Skin epidermis (tissue), 12 donors: ENCODE data around the gene RET.
A peak's percentile ranks its signal among the peaks of the same experiment; 100 is the strongest.

ENCODE experiments used
- H3K27ac ChIP-seq, 21 experiments: fragments of 200-600 bp; sonication (generic) in 11 of 21; one replicate each; pipeline ENCODE4 v1.5.0; 2020; ENCODE audit warnings: mild to moderate bottlenecking in 3 of 21, inconsistent platforms in 2 of 21, moderate library complexity in 2 of 21
- H3K4me3 ChIP-seq, 7 experiments: fragments of 200-600 bp; sonication (generic) in 2 of 7; one replicate each; pipeline ENCODE4 v1.5.0; 2020; ENCODE audit warnings: inconsistent platforms in 2 of 7, mild to moderate bottlenecking in 2 of 7, moderate library complexity in 1 of 7

The RET gene

DNA sequence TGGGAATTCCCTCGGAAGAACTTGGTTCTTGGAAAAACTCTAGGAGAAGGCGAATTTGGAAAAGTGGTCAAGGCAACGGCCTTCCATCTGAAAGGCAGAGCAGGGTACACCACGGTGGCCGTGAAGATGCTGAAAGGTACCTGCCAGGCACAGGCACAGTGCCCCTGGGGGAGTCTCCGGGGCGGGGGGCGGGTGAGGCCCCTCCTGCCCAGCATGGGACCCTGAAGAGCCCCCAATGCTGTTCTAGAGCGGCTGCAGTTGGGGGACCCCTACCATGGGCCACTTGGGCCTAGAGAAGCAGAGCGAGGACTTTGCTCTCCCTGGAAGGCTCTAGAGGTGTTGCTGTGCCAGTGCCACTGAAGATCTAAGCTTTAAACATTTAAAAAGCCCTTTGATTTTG lies 39.7 kb downstream of the RET start:
- Histone ChIP-seq H3K27ac (no peak overlapping the region), H3K4me3 (no peak overlapping the region)

DNA sequence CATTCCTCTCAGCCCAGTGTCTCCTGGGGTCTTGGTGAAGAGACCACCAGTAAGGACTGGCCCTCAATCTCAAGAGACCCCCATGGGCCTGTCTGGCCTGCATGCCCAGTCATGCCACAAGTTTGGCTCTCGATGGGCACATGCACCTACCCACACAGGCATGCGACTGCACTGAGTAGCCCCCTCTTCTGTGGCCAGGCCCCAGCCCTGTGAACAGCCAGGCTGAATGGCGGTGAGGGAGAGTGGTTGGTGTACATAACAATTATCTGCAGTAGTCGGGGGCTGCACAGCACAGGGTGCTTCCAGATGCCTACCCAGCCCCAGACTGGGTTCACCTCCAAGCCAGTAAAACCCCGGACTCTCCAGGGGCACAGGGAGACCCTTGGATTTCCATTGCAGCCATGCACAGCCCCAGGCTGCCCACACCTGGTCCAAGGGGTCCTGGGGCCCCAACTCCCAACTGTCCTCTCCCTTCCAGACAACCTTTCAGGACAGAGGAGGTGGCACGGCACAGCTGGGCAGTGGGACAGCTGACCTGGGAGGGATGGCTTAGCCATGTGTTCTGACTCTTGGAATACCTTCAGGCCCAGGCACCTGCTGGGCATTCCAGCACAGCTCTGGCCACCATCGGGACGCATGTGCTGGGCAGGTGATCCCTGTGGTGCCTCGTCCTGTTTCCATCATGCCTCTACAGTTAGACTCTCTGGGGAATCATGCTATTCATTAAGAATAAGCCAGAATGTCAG lies 40.3 kb downstream of the RET start:
- no peak overlapping the region for H3K4me3 ChIP-seq
- no peak overlapping the region for H3K27ac ChIP-seq

DNA sequence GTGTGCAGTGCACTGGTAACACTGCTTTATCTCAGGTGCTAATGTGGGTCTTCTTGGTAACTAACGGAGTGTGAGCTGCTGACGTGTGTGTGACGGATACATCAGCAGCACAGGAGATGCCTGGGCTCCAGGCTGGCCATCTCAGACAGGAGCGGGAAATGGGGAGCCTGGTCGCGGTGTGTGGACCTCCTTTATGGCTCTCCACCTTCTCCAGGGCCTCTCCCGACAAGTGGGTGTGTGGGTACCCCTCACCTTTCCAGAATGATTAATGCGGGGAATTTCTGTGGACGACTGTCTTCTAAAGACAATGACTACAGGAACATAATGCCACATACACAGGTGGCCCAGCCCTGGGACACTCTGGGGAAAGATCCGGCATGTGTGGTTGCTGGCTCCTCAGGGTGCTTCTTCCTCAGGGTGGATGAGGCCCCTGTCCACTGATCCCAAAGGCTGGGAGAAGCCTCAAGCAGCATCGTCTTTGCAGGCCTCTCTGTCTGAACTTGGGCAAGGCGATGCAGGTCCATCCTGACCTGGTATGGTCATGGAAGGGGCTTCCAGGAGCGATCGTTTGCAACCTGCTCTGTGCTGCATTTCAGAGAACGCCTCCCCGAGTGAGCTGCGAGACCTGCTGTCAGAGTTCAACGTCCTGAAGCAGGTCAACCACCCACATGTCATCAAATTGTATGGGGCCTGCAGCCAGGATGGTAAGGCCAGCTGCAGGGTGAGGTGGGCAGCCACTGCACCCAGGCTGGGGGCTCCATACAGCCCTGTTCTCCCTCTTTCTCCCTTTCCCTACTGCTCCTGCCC lies 41.1 kb downstream of the RET start:
- H3K27ac ChIP-seq, result no peak overlapping the region
- no peak overlapping the region for H3K4me3 ChIP-seq

- H3K4me3 ChIP-seq, result no peak overlapping the region
- H3K27ac ChIP-seq, result no peak overlapping the region
These were observed 42.0 kb downstream of the RET start for GRCh38 chr10:43118631-43119415.

GRCh38 chr10:43119416-43120115 lies 42.7 kb downstream of the RET start:
- Histone ChIP-seq H3K4me3 (no peak overlapping the region), H3K27ac (no peak overlapping the region)

DNA sequence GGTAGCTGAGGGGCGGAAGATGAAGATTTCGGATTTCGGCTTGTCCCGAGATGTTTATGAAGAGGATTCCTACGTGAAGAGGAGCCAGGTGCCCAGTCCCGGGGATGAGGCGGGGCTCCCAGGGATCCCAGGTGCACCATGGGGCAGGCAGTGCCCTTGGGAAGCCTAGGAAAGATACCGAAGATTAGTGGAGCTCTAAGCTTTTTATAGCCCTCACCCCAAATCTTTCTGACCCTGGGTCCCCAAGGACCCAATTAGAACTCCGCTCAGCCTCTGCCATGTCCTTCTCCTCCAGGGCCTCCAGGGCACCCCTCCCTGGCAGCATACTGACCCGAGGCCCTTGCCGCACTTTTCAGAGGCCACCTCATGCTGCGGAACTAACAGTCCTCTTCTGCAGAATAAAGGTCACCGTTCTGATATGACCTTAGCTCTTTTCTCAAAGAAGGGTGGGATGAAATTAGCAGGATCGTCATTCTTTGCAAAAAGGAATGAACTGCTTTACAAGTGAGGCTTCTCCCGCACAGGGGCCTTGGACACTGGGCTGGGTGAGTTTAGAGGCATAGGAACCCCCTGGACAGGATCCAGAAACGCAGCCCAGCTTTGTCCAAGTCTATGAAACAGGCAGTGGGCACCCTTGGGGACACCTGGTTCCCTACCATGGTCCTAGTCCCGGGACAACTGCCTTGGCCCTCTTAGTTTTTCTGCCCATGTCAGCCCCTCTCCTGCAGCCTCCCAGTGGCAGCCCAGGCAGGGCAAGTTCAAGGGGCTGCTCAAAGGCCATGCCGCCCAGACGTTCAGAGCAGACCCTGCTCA lies 43.5 kb downstream of the RET start:
- H3K27ac ChIP-seq, result peak overlapping the region in 12 of 21 experiments; percentile 3 to 74 (median 48)
- H3K4me3 ChIP-seq, result no peak overlapping the region

GRCh38 chr10:43120929-43121314 lies 44.1 kb downstream of the RET start:
- H3K27ac ChIP-seq, result peak overlapping the region in 12 of 21 experiments; percentile 5 to 74 (median 48)
- no peak overlapping the region for H3K4me3 ChIP-seq

GRCh38 chr10:43121444-43121843 lies 44.6 kb downstream of the RET start:
- Histone ChIP-seq H3K27ac (peak overlapping the region in 13 of 21 experiments; percentile 11 to 74 (median 45)), H3K4me3 (no peak overlapping the region)

GRCh38 chr10:43122096-43122495 lies 45.2 kb downstream of the RET start:
- H3K27ac ChIP-seq, result peak overlapping the region in 5 of 21 experiments; percentile 1 to 69 (median 66)

DNA sequence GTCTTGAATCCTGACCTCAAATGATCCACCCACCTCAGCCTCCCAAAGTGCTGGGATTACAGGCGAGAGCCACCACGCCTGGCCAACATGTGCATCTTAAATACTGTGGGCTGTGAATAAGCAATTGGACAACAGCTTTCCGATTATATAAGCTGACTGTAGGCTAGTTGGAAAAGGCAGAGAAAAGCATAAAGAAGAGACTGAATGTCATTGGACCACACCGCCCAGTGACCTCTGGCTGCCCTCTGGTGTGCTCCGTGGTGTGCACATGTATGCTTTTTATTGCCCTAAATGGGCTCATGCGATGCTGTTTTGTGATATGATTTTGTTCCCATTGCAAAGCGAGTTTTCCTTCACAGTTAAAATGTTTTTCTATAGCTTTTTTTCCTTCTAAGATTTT lies 46.0 kb downstream of the RET start:
- peak overlapping the region in 2 of 21 experiments; percentile 52 to 66 for H3K27ac ChIP-seq
- H3K4me3 ChIP-seq, result no peak overlapping the region

More at GRCh38 chr10:43122096-43122495, 45.2 kb downstream of the RET start:
- H3K4me3 ChIP-seq, result no peak overlapping the region

DNA sequence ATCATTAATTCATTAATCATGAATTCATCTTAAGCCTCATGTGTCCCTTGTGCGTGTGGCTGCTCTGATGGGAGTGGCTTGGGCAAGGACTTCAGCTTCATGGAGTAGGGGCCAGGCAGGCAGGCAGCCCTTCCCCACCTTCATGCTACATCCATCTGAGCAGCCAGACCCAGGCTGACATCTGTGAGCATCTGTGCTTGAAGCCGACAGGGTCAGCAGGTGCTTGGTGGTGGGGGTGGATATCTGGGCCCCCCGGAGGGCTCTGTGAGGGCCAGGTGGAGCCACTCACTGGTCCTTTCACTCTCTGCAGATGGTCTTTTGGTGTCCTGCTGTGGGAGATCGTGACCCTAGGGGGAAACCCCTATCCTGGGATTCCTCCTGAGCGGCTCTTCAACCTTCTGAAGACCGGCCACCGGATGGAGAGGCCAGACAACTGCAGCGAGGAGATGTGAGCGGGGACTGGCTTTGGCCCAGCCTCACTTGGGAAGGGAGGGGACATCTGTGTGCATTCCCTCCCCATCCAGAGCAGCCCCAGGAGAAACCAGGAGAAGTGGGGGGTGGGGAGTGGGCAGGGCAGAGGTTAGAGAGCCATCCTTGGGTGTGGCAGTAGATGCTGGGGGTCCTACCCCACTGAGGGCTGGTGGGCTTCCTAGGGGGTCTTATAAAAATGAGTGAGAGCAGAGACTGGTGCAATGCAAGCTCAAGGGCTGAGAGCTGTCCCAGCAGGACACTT lies 46.7 kb downstream of the RET start:
- Histone ChIP-seq H3K27ac (no peak overlapping the region), H3K4me3 (no peak overlapping the region)

DNA sequence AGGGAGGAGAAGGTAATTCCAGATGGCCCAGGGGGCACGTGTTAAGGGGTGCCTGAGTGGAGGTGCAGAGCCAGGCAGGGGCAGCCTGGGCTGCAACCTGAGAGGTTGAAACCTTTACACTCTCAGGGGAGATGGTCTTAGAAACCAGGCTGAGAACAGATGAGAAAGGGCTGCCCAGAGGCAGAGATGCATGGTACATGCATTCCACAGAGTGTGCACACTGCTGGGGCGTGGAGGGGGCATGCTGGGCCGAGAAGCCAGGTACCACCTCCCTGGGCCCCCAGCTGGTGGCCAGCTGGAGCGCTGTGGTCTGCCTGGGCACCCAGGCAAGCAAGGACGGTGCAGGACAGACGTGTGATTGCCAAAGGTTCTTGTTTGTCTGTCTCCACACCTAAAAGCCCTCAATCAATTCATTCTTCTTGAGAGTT lies 47.2 kb downstream of the RET start:
- Histone ChIP-seq H3K27ac (no peak overlapping the region), H3K4me3 (no peak overlapping the region)

- Histone ChIP-seq H3K27ac (peak overlapping the region in 1 of 21 experiments; percentile 8), H3K4me3 (no peak overlapping the region)
These were observed 47.9 kb downstream of the RET start for GRCh38 chr10:43124574-43125273.

- Histone ChIP-seq H3K4me3 (no peak overlapping the region), H3K27ac (peak overlapping the region in 1 of 21 experiments; percentile 8)
These were observed 48.5 kb downstream of the RET start for GRCh38 chr10:43125274-43125845.

GRCh38 chr10:43125881-43126731 lies 49.2 kb downstream of the RET start:
- H3K27ac ChIP-seq, result peak overlapping the region in 3 of 21 experiments; percentile 40 to 79 (median 44)
- H3K4me3 ChIP-seq, result no peak overlapping the region

DNA sequence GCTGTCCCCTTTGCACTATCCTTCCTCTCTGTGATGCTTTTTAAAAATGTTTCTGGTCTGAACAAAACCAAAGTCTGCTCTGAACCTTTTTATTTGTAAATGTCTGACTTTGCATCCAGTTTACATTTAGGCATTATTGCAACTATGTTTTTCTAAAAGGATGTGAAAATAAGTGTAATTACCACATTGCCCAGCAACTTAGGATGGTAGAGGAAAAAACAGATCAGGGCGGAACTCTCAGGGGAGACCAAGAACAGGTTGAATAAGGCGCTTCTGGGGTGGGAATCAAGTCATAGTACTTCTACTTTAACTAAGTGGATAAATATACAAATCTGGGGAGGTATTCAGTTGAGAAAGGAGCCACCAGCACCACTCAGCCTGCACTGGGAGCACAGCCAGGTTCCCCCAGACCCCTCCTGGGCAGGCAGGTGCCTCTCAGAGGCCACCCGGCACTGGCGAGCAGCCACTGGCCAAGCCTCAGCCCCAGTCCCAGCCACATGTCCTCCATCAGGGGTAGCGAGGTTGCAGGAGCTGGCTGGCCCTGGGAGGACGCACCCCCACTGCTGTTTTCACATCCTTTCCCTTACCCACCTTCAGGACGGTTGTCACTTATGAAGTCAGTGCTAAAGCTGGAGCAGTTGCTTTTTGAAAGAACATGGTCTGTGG lies 50.0 kb downstream of the RET start:
- Histone ChIP-seq H3K4me3 (no peak overlapping the region), H3K27ac (peak overlapping the region in 10 of 21 experiments; percentile 6 to 89 (median 58))
